GM21619 (cell line): ENCODE measurements around the gene PSMD14.
A peak's percentile ranks its signal among the peaks of the same experiment; 100 is the strongest.

ENCODE experiments used
- ATAC-seq: cut with Tn5 transposase; IDR thresholded peaks from one replicate; pipeline ENCODE4 v1.9.1; 2021; ENCODE audit not compliant: unreplicated experiment

PSMD14 gene

DNA sequence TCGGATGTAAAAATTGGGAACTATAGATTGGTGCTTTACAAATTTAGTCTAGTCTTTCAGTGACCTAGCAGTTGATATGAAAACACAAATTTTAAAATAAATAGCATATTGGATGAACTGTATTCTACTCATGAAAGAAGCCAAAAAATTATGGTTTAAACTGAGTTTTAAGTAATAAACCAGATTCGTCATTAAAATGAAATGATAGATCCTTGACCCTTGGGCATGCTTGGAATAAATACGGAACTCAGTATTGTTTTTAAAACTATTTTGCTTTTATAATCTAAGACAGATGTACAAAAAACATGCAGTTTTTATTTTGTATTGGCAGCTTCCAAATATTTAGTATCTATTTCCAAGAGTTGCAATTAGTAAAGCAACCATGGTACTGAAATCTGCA, 73.3 kb downstream of the PSMD14 start:
- ATAC-seq, result no peak

DNA sequence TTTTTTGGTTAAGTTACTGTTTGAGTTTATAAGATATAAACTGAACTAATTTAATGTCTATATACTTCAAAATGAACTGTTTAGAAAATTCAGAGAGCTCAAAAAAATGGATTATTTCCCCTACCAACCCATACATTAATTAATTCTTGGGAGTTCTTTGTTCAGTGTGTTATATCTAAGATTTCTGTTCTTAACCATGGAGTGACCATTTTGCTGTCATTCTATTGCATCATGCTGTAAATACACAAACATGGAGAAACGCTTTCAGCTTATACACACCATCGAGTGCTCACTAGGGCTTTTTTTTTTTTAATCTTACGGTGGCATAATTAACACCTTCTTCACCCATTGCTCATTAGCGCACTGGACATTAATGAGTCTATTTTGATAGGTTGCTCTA, 74.5 kb downstream of the PSMD14 start:
- no peak for ATAC-seq

DNA sequence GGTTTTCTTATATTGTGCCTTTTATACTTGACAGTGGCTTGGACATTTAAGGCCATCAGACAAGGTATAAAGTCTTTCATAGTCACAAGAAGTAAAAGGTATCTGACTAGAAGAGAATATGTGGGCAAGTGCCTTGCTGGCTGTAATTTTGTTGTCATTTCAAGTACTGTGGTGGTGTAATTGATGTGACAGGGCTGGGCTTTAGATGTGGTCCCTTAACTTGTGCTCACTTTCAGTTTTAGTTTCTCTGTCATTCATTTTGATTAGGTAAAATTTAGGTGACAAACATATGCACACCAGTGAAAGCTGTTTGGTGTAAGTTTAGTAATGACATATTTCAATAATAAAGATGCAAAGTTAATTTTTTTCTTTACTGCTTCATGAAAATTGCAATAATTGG, 76.6 kb downstream of the PSMD14 start:
- peak; percentile 77 for ATAC-seq

DNA sequence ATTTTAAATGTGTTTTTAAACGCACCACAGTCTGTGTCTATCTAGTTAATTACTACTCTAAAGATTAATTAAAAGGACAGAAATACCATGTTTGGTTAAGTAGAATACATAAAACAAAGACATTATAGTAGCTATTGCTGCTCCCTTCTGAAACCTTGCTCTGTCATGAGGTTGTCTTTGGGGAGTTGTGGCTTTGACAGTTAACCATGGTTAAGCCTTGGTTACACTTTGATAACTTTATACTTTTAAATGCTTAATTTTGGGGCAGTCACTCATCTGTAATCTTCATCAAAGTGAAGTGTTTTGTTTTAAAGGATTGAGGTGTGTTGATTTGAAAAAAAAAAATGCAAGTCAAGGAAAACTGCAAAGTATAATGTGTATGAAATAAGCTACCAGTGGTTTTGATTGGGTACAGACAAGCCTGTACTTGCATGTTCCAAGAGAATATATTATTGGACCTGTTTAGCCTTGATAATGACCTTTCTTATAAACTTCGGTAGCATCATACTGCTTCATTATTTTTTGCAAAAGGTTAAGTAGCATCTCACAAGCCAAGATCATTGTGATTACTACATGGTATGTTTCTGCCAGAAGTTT, 78.1 kb downstream of the PSMD14 start:
- peak; percentile 70 for ATAC-seq

DNA sequence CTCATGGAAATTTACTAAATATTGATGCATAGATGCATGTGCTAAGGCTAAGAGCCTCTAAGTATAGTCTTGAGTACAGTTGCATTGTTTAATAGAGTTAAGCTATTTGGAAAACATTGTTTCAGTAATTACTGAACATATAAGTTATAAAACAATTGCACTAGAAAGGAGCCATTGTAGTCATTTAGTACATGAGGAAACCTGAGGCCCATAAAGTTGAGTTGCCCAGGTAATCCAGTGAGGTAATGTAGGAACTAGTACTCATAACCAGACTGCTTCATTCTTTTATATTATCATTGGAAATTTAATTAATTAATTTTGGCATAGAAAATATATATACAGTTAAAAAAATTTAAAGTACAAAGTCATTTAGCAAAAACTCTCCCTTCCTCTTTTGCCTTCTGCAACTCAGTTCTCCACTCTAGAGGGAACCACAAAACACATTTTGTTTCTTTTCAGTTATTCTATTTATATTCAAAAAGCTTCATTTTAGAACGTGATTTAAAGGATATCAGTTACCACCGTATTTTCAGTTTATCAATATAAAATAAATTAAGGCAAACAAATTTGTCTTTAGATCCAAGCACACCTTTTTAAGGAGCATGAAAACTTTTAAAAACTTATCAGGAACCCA, 80.0 kb downstream of the PSMD14 start:
- ATAC-seq, result no peak

DNA sequence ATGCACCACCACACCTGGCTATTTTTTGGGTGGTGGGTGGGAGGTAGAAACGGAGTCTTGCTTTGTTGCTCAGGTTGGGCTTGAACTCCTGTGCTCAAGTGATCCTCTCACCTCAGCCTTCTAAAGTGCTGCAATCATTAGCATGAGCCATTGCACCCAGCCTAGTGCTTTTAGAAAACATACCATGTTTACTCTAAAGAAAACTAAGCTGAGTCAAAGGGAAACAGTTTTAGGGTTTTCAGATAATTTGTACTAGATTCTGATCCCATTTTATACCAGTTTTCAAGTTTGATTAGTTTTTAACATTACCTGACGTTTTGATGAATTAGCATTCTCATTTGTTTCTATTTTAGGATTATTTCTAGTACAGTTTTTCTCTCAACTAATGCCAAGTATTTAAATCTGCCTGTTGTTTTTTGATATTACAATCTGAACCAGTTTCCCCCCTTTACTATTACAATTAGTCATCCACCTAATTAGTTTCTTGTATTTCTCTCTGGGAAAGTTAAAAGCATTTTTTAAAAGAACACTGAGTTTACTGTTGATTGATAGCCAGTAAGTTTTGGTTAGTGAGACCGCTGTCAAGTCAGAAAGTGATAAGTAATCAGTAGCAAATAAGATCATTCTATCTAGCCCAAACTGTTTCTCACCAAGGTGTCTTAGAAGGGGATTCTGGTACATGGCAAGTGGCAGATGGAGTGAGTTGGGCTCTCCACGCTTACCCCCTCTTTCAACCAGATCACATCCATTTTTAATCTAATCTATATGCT, 83.7 kb downstream of the PSMD14 start:
- no peak for ATAC-seq

DNA sequence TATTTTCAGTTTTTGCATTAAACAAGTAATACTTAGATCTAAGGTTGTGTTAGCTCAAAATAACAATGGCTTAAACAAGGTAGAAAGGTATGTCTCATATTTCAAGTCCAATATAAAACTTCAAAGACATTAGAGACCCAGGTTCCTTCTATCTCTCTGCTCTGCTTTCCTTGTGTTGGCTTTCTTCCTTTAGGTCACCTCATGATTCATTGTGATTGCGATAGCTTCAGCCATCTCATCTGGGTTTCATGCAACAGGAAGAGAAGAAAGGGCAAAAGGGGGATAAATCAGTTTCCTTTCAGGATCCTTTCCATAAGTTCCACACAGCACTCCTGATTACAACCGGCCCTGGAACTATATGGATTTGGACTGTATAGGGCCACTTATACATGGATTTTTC, 91.9 kb downstream of the PSMD14 start:
- no peak for ATAC-seq

DNA sequence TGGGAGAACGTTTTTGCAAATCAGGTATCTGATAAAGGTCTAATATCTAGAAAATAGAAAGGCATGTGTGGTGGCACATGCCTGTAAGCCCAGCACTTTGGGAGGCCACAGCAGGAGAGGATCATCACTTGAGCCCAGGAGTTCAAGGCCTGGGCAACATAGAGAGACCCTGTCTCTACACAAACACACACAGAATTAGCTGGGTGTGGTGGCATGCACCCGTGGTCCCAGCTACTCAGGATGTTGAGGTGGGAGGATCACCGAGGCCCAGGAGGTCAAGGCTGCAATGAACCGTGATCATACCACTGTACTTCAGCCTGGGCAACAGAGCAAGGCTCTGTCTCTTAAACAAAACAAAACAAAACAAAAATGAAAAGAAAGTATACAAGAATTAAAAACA, 94.1 kb downstream of the PSMD14 start:
- ATAC-seq, result no peak

DNA sequence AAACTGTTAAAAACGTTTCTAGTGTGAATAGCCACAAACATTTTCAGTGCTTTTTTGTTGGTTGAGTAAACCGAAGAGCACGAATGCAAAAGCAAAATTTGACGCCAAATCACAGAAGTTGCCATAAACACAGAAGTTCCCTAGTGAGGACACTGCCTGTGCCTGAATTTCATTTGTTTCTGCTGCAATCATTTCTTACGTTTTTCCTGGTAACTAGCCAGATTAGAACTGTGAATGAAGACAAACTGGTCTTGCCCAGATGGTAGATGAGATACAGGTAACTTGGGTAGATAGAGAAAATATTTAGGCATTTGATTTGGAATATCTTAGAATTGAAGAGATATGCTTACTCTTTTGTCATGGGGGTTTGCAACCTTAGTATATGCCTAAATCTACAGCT, 98.1 kb downstream of the PSMD14 start:
- no peak for ATAC-seq

DNA sequence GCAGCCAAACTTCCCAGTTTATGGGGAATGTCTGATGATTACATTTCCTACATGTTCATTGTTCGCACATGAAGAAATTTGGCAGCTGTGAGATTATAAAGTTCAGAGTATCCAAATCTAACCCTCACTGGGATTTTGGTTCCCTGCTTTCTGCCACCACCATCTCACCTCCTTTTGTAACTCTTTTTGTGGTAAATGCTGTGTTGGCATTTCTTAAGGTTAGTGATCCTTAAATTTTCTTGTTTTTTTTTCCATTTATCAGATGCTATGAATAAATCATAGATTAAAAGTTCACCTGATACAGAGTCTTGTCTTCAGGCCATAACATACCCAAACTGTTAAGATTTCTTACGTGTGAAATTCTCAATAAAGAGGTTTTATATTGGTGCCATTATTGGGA, 99.4 kb downstream of the PSMD14 start:
- ATAC-seq, result no peak

DNA sequence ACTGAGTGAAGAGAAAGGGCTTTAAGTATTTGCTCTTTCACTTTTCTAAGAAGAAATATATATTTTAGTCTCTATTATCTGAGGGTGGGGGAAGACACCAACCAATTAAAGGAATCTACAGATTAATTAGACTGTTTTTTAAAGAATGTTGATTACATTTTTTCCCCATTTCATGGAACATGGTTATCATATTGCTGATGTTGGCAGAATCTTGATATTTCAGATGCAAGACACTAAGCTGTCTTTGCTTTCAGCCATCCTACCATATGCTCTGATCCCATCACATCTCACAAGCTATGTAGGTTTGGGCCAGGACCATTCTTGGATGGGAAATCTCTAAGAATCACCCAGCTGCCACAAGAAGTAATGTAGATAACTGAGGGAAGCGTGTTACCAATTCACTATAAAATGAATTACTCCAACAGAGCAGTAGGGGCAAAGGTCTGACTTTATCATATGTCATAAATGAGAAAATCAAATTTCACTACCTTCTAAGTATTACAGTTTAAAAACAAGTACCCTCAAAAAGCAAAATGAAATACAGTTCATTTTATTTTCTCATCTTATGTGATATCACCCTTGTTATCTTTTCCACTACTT, 101.2 kb downstream of the PSMD14 start:
- no peak for ATAC-seq

DNA sequence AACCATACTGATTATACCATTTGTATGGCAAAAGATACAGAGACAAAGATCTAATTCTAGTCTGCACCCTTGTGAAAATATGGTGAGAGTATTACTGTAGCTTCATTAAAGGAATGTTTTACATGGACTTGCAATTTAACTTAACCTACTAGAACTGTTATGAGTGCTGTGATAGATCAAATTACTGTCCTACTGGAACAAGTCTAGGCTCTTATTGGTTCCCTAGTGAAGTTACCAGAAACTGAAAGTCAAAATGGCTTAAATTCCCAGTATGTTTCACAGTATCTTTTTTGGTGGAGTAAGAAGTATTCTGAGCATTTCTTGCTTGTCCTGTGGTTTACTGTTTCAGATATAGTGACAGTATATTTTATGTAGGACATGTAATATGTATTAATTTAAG, 104.1 kb downstream of the PSMD14 start:
- no peak for ATAC-seq

DNA sequence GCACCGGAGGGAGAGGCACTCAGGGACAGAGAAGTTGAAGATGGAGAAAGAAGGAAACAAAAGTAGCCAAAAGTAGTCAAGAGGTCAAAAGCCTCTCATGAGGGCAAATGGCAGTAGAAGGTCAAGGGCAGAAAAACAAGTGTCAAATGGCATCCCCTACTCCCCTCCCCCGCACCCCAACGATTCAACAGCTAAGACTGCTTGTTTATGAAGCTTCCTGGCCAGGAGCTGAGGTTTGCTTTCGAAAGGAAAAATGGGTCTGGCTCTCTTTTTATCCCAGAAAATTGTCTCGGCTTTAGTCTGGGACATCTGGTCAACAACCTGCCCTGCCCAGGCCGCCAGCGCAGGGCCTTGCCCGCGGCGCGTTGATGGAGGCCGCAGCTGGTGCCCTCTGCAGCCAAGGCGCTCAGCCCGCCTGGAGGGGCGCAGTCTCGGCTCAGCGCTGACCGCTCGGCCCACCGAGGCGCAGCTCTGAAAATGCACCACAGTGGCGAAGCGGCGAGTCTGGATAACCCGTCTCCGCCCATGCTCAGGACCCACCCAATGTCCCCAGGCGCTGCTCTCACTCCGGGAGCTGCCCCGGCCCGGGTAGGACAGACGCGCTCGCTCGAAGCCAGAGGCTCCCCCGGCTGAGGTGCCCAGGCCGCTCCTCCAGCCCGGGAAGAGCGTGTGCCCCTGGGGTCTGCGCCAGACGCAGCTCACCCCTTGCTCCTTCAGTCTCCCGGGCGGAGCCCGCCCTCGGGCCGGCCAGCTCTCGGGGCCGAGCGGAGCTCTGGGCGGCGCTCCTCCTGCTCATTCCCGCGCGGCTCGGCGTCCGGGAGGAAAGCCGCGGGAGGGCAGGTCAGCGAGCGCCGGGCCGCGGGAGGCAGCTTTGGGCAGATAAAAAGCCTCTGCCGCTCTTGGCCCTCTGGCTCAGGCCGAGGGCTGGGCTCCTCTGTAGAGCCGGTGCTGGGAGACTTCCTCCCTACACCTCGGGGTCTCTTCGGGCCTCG, 106.1 kb downstream of the PSMD14 start:
- ATAC-seq, result peak; percentile 41

DNA sequence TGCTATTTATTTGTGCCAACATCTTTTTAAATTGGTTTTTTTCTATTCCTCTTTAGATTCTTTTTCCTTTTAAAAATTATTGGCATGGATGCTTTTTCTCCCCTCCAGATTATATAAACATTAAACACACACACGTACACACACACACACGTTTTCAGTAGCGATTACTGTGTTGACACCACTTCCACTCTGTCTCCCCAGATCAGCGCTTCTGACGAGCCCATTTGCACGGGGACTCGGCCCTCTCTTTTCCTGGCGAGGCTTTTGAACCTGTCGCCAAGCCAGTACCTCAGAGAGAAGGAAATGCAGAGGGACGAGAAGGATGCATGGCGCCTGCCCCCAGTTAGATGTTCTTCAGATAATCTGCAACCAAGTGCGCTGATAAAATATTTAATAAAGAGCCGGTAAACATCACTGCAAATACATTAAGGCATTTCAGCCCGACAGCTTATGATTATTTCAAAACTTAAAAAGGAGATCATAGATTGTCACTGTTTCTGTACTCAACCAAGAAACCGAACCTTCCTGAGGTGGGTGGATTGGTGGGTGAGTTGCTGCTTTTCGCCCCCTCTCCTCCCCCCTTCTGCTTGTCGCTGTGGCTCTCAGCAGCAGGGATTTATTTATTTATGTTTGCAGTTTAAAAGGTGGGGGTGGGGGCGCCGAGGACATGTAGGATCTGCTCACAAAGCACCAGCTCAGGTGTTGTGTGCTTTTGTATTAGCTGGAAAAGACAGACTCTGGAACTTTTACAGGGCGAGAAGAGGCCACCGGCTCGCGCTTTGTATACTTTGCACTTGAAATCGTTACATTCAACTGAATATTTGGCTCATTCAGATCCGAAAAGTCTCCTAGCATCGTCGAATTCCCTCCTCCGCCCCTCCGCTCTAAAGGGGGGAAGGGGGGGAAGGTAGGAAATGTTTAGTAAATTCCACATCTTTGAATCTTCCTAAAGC, 107.1 kb downstream of the PSMD14 start:
- ATAC-seq, result peak; percentile 23

DNA sequence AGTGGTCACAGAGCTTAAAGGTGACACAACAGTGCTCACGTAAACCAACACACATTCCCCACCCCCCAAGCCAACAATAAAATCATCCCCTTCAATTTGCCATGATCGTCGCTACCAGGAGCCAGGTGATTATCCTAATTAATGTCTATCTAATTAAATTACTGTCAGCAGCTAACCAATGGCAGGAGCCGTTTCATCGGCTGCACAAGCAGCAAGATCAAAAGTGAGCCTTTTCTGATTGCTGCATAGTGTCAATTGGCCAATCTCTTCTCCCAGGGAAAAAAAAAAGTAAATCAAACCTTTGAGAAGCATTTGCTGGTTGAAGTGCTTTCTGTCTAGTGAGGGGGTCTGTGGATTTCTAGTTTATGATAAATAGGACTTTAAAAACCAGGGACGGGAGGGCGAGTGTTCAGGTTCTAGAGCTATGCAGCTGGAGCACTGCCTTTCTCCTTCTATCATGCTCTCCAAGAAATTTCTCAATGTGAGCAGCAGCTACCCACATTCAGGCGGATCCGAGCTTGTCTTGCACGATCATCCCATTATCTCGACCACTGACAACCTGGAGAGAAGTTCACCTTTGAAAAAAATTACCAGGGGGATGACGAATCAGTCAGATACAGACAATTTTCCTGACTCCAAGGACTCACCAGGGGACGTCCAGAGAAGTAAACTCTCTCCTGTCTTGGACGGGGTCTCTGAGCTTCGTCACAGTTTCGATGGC, 107.9 kb downstream of the PSMD14 start, which contains the start of gene TBR1:
TSS of gene TBR1 (plus strand) at position 311 of the 721 bp plus-strand sequence. CDS start at position 425, 114 bp downstream.
- no peak for ATAC-seq

DNA sequence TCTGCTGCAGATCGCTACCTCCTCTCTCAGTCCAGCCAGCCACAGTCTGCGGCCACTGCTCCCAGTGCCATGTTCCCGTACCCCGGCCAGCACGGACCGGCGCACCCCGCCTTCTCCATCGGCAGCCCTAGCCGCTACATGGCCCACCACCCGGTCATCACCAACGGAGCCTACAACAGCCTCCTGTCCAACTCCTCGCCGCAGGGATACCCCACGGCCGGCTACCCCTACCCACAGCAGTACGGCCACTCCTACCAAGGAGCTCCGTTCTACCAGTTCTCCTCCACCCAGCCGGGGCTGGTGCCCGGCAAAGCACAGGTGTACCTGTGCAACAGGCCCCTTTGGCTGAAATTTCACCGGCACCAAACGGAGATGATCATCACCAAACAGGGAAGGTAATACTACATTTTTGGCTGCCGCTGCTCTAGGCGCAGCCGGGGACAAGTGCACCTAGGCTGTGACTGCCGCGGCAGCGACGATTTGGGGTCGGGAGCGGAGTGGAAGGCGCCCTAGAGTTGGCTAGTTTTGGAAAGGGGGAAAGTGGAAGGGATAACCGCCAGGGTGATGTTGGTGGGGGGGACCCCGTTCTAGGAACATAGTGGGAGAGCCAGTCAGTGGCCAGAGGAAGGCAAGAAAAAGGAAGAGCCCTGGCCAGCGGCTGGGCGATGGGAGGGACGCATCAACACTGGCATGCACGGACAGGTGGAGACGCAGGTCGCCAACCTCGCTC, 108.6 kb downstream of the PSMD14 start:
- ATAC-seq, result no peak

DNA sequence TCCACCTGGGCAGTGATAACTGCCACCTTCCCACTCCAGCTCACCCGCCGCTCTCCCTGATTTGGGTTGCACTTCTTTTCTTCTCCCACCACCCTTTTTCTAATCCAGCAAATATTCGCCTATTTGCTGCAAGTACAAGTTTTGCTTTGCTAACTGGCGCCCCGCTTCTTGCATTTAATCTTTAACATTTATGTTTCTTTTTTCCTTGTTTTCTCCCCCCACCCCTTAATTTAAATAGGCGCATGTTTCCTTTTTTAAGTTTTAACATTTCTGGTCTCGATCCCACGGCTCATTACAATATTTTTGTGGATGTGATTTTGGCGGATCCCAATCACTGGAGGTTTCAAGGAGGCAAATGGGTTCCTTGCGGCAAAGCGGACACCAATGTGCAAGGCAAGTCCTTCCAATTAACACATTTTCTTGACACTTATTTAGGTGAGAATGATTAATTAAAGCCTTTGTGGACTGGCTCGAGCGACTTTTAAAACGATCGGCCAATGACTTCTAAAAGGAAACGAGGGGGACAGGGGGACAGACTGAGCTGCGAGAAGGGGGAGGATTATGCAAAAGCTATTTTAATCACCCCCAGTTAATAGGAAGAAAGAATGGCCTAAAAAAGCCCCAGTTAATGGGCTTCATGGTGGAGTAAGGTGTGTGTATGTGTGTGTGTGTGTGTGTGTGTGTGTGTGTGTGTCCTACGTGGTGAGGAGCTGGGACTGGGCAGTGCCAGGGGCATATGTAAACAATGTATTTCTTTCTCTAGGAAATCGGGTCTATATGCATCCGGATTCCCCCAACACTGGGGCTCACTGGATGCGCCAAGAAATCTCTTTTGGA, 109.4 kb downstream of the PSMD14 start:
- no peak for ATAC-seq
